Choroid plexus epithelial cell (primary cell): ENCODE measurements around the gene TPRN.

Experiments
- DNase-seq: peaks from one replicate; pipeline ENCODE4 v3.0.0-alpha.2; 2010; ENCODE audit warnings: low read depth
- H3K4me3 ChIP-seq: 2 replicates; pipeline ENCODE4 v1.5.1; 2011; ENCODE audit warnings: low read depth, mild to moderate bottlenecking, control low read depth, low read length, moderate library complexity
- TF ChIP-seq, protein P1 (sequence below): conservative IDR thresholded peaks from 2 replicates; pipeline ENCODE4 v1.5.1; 2011; ENCODE audit warnings: low read depth, mild to moderate bottlenecking, control low read depth, inconsistent platforms, low read length, moderate library complexity

Gene TPRN

DNA sequence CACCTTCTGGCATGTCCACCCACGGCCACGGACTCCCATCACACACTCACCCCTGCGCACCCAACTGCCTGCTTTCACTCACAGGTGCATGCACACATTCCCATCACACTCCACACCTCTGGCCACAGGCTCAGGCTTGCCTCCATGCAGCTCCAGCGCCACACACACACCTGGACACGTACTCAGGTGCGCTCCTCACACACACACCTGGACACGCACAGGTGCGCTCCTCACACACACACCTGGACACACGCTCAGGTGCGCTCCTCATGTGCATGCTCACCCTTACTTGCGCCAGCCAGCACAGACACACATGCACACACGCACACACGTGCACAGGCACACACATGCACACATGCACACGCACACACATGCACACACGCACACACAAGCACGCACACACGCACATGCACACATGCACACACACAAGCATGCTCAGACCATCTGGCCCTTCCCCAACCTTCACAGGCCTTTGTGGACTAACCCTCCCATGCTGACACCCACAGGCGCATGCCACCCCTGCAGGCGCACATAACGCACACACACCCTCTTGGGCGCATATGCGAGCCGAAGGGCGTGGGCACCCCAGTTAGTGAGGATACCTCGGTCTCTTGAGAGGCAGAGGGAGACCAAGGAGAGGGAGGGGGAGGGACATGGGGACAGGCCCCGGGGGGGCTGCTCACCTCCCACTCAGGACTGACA, 53.3 kb downstream of the TPRN start:
- no peak overlapping the region for H3K4me3 ChIP-seq
- DNase-seq = no peak
- TF ChIP-seq, protein P1, sequence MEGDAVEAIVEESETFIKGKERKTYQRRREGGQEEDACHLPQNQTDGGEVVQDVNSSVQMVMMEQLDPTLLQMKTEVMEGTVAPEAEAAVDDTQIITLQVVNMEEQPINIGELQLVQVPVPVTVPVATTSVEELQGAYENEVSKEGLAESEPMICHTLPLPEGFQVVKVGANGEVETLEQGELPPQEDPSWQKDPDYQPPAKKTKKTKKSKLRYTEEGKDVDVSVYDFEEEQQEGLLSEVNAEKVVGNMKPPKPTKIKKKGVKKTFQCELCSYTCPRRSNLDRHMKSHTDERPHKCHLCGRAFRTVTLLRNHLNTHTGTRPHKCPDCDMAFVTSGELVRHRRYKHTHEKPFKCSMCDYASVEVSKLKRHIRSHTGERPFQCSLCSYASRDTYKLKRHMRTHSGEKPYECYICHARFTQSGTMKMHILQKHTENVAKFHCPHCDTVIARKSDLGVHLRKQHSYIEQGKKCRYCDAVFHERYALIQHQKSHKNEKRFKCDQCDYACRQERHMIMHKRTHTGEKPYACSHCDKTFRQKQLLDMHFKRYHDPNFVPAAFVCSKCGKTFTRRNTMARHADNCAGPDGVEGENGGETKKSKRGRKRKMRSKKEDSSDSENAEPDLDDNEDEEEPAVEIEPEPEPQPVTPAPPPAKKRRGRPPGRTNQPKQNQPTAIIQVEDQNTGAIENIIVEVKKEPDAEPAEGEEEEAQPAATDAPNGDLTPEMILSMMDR = no peak

DNA sequence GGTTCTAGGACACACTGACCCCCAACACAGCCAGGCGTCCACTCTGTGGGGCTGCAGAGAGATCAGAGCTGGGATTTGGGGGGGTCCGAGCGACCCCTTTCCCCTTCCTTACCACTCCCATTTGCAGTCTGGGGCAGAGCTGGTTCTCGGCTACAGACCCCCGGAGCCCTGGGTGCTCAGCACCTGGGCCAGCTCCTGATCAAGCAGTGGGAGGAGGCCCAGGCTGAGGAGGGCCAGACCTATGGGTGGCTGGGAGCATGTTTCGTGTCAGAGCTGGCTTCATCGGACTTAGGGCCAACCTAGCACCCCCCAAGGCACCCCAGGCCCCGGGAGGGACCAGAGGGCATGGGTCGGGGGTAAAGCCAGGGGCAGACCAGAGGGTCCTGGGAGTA, 54.0 kb downstream of the TPRN start:
- H3K4me3 ChIP-seq = no peak overlapping the region
- DNase-seq = no peak
- TF ChIP-seq, protein P1 = no peak

DNA sequence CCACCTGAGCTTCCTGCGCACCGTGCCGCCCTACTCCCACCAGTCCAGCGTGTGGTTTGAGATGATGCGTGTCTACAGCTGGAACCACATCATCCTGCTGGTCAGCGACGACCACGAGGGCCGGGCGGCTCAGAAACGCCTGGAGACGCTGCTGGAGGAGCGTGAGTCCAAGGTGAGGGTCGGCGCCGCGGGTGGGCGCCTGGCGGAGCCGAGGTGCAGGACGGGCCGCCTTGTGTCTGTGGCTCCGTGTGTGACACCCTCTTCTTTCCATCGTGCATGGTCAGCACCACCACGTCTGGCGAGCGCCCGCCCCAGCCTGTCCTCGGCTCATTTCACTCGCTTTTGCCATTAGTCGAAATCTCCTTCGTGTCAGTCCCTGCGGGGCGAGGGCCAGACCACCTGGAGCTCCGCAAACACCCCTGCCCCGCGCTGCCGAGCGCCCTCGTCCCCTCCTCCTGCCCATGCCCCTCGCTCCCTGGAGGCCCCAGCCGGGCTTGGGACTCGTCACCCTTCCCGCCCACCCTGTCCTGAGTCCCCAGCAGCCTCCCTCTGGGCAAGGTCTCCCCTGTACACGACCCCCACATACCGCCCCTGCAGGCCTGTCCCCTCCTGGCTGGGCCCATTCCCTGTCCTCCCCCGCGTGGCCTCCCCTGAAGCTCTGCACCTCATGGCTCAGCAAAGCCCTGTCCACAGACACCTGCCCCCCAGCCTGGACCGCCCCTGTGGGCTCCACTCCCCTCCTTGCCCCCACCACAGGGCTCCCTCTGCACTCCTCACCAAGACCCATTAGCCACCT, 54.6 kb downstream of the TPRN start:
- H3K4me3 ChIP-seq = no peak overlapping the region
- TF ChIP-seq, protein P1 = no peak
- no peak for DNase-seq

DNA sequence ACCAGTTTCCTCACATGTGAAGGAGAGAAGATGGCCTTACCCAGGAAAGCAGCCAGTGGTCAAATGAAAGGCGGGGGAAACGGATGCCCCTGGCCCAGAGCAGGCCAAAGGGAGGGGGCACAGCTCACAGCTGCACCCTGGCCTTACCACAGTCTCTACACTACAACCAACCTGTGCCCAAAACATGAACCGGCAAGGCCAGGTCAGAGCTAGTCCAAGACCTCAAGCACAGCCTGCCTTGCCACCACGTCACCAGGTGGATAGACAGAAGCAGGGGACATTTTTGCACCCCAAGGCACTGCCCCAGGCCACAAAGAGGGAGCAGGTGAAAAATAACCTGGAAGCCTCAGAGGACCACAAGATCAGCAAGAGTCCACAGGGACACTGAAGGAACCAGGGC, 57.1 kb downstream of the TPRN start:
- TF ChIP-seq, protein P1 = no peak
- no peak overlapping the region for H3K4me3 ChIP-seq
- no peak for DNase-seq

DNA sequence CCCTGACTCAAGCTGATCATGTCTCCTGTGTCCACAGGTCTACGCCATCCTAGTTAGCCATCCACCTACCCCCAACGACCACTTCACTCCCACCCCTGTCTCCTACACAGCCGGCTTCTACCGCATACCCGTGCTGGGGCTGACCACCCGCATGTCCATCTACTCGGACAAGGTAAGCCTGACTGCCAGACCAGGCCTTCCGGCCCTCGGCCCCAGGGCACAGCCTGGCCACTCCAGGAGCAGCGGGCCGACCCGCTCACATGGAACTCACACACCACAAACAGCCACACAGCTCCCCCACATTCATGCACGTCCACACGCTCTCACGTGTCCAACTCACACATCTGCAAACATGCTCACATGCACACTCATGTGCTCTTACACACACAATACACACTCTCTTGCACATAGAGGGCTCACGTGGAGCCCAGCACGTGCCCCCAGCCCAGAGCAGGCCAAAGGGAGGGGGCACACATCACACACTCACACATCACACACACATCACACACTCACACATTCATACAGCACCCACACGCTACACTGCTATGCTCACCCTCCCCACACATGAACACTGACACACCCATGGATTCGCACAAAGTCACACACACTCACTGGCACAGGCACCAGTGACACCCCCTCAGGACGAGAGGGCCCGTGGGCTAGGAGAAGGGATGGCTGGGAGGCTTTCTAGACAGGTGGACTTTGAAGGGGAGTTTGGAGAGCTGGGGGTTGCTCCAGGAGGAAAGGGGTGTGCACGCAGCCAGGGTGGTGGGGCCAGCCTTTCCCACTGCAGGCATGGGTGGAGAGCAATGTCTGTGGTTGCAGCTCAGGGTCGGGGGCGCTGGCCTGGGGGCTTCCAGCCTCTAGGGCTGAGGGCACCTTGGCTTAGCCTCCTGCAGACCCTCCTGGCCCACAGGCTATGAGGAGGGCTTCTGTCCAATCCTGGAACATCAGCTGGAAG, 58.3 kb downstream of the TPRN start:
- TF ChIP-seq, protein P1 = no peak
- DNase-seq = no peak
- no peak overlapping the region for H3K4me3 ChIP-seq
